GM12878 (cell line): ENCODE measurements around the gene LIPM. TPM values are rescaled to one million over a fixed set of nuclear protein-coding genes. Genes with fewer than 3 reads are reported as not detected.
A peak's percentile ranks its signal among the peaks of the same experiment; 100 is the strongest.

ENCODE experiments used
- ATAC-seq: fragments of 200-7000 bp; cut with Tn5 transposase; 3 replicates; pipeline ENCODE4 v1.9.1; 2020; ENCODE audit warnings: mild to moderate bottlenecking, moderate library complexity
- BruUV-seq: library from RNA; stranded (reverse); fragments of 400-500 nt; replicated peaks from 2 replicates; lab custom pipeline; 2021; lab: Mats Ljungman, UMichigan
- CTCF ChIA-PET: fragments of 300-600 bp; sonication (Branson Sonifier 250); formaldehyde crosslinking; extraction: SDS; loops from one replicate; lab custom pipeline; 2021; ENCODE audit warnings: inconsistent platforms; lab: Yijun Ruan, JAX
- POLR2A ChIA-PET: fragments of 350-600 bp; formaldehyde crosslinking; extraction: SDS; loops from one replicate; lab custom pipeline; 2021; ENCODE audit warnings: inconsistent platforms; lab: Charles Lee
- RAD21 ChIA-PET: fragments of 300-600 bp; sonication (Branson Sonifier 250); formaldehyde crosslinking; loops from one replicate; lab custom pipeline; 2023; ENCODE audit warnings: antibody characterized with exemption; ENCODE audit not compliant: unreplicated experiment; lab: Charles Lee
- SMC1A ChIA-PET: fragments of 300-600 bp; sonication (Branson Sonifier 250); formaldehyde crosslinking; loops from one replicate; lab custom pipeline; 2023; ENCODE audit not compliant: unreplicated experiment, uncharacterized antibody; lab: Charles Lee
- DNase-seq: peaks from one replicate; pipeline ENCODE4 v3.0.0-alpha.2; 2011; ENCODE audit warnings: low read depth, low spot score
- FAIRE-seq: peaks from 3 replicates; lab custom pipeline; 2011; peaks lifted over from hg19 to GRCh38; lab: Jason Lieb, UNC
- H2AFZ ChIP-seq: 2 replicates; pipeline ENCODE4 v1.6.0; 2011; ENCODE audit warnings: low read depth, low read length, control low read depth; ENCODE audit not compliant: control insufficient read depth
- H3K27ac ChIP-seq: 2 replicates; pipeline ENCODE4 v1.5.1; 2011; ENCODE audit warnings: control low read depth; ENCODE audit not compliant: control insufficient read depth, insufficient read depth
- H3K27me3 ChIP-seq, 2 experiments: replicated peaks in 1 of 2; 2 replicates each; pipeline versions ENCODE4 v1.6.0 to v1.6.1; 2011; ENCODE audit warnings: low read length in 1 of 2; ENCODE audit not compliant: control insufficient read depth in 2 of 2, insufficient read depth in 2 of 2
- H3K36me3 ChIP-seq, 2 experiments: 2 replicates each; pipeline ENCODE4 v1.5.1; 2011; ENCODE audit warnings: low read length in 1 of 2; ENCODE audit not compliant: control insufficient read depth in 2 of 2, insufficient read depth in 2 of 2
- H3K4me1 ChIP-seq: 2 replicates; pipeline ENCODE4 v1.6.1; 2011; ENCODE audit warnings: mild to moderate bottlenecking, low read length, moderate library complexity, mixed read lengths; ENCODE audit not compliant: control insufficient read depth, insufficient read depth
- H3K4me2 ChIP-seq: 2 replicates; pipeline ENCODE4 v1.6.0; 2011; ENCODE audit warnings: control low read depth; ENCODE audit not compliant: control insufficient read depth, insufficient read depth
- H3K4me3 ChIP-seq: fragments of 200-600 bp; sonication (generic); 2 replicates; pipeline ENCODE4 v1.5.1; 2016
- H3K79me2 ChIP-seq: 2 replicates; pipeline ENCODE4 v1.6.0; 2011; ENCODE audit warnings: low read length; ENCODE audit not compliant: control insufficient read depth, insufficient read depth
- H3K9ac ChIP-seq: 2 replicates; pipeline ENCODE4 v1.8.0; 2011; ENCODE audit warnings: low read length, control low read depth, mixed read lengths; ENCODE audit not compliant: control insufficient read depth, insufficient read depth
- H3K9me3 ChIP-seq: replicated peaks from 3 replicates; pipeline ENCODE4 v1.5.1; 2011; ENCODE audit warnings: mild to moderate bottlenecking, low read length; ENCODE audit not compliant: control insufficient read depth, insufficient read depth
- H4K20me1 ChIP-seq: 2 replicates; pipeline ENCODE4 v1.6.0; 2011; ENCODE audit not compliant: control insufficient read depth, insufficient read depth
- BACH1 ChIP-seq: fragments of 450-650 bp; IDR thresholded peaks from 2 replicates; pipeline ENCODE4 v1.6.1; 2017; ENCODE audit warnings: mild to moderate bottlenecking, borderline replicate concordance
- CHD1 ChIP-seq: IDR thresholded peaks from 2 replicates; pipeline ENCODE4 v1.6.1; 2012; ENCODE audit warnings: low read depth, low read length, improper control_type of control experiment
- EED ChIP-seq: sonication (generic); IDR thresholded peaks from 2 replicates; pipeline ENCODE4 v1.6.1; 2016; ENCODE audit warnings: antibody characterized with exemption, low read depth
- RUNX3 ChIP-seq: IDR thresholded peaks from 2 replicates; pipeline ENCODE4 v1.6.1; 2012; ENCODE audit warnings: low read length, inconsistent platforms
- SKIL ChIP-seq: fragments of 450-650 bp; IDR thresholded peaks from 2 replicates; pipeline ENCODE4 v1.6.1; 2017; ENCODE audit warnings: mild to moderate bottlenecking, low read depth, inconsistent platforms; ENCODE audit not compliant: poor library complexity, severe bottlenecking
- SMC3 ChIP-seq: IDR thresholded peaks from 2 replicates; pipeline ENCODE4 v1.6.1; 2011; ENCODE audit warnings: low read length, improper control_type of control experiment, borderline replicate concordance
- SRF ChIP-seq, 2 experiments: IDR thresholded peaks; 2 replicates each; pipeline ENCODE4 v1.6.1; 2011; ENCODE audit warnings: low read depth in 2 of 2, low read length in 2 of 2, mild to moderate bottlenecking in 1 of 2, moderate library complexity in 1 of 2
- WGBS: methylation state at CpG from one replicate; pipeline ENCODE4 v1.1.6; 2016; ENCODE audit warnings: low lambda C conversion rate; ENCODE audit not compliant: insufficient replicate concordance, insufficient coverage; ENCODE audit errors: missing lambda C conversion rate; 5-methylcytosine and 5-hydroxymethylcytosine counted together
- in situ Hi-C: fragments of 300-500 bp; cut with MboI; formaldehyde crosslinking; loops from 9 replicates; pipeline ENCODE4 v1.14.3; 2018; ENCODE audit warnings: mixed read lengths
- intact Hi-C: fragments of 100-400 bp; cut with micrococcal nuclease; formaldehyde crosslinking; loops from one replicate; pipeline ENCODE4 v1.14.2; 2022; ENCODE audit not compliant: unreplicated experiment
- polyA plus RNA-seq, 11 experiments: library from polyadenylated mRNA; depleted of rRNA in 4 of 11; unstranded in 6 of 11; stranded (reverse) in 5 of 11; fragments of >200 nt; fragmentation: Nextera tagmentation in 4 of 11; fragmentation: Illumina TruSeq in 1 of 11; extraction: Ambion mirVana in 4 of 11; extraction: Trizol in 1 of 11; gene quantifications; 1 replicate in 1 of 11; 2 replicates in 10 of 11; pipeline versions ENCODE4 v1.2.1 to v1.2.3, GENCODE V29; 2011 to 2016; ENCODE audit warnings: inconsistent platforms in 2 of 11, missing spikeins in 2 of 11, low read depth in 1 of 11
- total RNA-seq, 4 experiments: library from RNA; depleted of rRNA in 3 of 4; stranded (reverse); fragments of >200 nt in 3 of 4; fragmentation: Illumina TruSeq in 1 of 4; extraction: Trizol in 1 of 4; gene quantifications; 2 replicates each; pipeline versions ENCODE4 v1.2.1 to v1.2.3, GENCODE V29; 2013 to 2021

Gene LIPM
- total and polyA plus RNA-seq, 10 of the 15 experiments (the other 5 are each of a cell fraction or from before 2014, with no cell fraction given), result not detected

DNA sequence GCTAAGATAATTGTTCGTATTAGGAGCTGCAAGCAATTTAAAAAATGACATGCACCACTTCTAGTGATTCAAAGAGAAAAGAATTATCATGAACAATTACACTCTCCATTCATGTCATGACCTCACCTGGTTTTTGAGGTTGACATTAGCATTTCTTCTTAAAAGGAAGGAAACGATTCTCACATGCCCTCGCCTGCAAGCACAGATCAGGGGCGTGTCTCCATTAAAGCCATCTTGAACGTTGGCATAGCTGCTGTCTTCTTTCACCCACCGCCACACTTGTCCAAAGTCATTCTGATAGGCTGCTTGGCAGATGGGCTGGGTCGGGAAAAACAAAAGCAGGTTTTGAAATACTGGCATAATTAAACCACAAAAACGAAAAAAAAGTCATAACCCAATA, 29.2 kb downstream of the LIPM start:
- no peak overlapping the region for H3K9ac ChIP-seq
- no peak for DNase-seq
- no peaks in the 10 kb centered on the region for H3K27me3 ChIP-seq
- POLR2A ChIA-PET, result interaction anchor here (0.5 to 1.7 kb wide), 3 partner anchors 69 to 258 kb away, joined by 3 to 4 read pairs (median 3); no protein-coding TSS in a partner anchor
- CTCF ChIA-PET, result interaction anchor here (0.9 to 22.7 kb wide), 19 partner anchors 8 to 386 kb away, joined by 3 to 895 read pairs (median 4); partner anchors contain the start of gene RNLS
- peaks cover 9% of the 10 kb centered on the region for H3K4me1 ChIP-seq
- no peak overlapping the region for H2AFZ ChIP-seq
- ATAC-seq, result no peak
- BruUV-seq, result no TSS peak
- H3K36me3 ChIP-seq, result no peaks in the 10 kb centered on the region
- no peak overlapping the region for H3K27ac ChIP-seq
- in situ Hi-C loops (no loop called here), intact Hi-C loops (no loop called here)
- RAD21 ChIA-PET, result interaction anchor here (0.7 to 7.8 kb wide), 9 partner anchors 38 to 383 kb away, joined by 3 to 390 read pairs (median 3); partner anchors contain the start of gene FAS
- no peak for FAIRE-seq
- H3K4me3 ChIP-seq, result no peak overlapping the region
- no peak overlapping the region for H3K4me2 ChIP-seq
- SMC1A ChIA-PET, result interaction anchor here (0.6 to 18.0 kb wide), 17 partner anchors 10 to 384 kb away, joined by 3 to 575 read pairs (median 3); no protein-coding TSS in a partner anchor
- no peaks in the 10 kb centered on the region for H4K20me1 ChIP-seq
- H3K9me3 ChIP-seq, result no peaks in the 10 kb centered on the region
- WGBS, result 37% methylated on average over 8 of the region's 8 CpGs
- TF ChIP-seq SKIL, result no peak
- TF ChIP-seq RUNX3, result peak; percentile 50; the same call in 1 of the 2 replicates
- H3K79me2 ChIP-seq, result no peaks in the 10 kb centered on the region

DNA sequence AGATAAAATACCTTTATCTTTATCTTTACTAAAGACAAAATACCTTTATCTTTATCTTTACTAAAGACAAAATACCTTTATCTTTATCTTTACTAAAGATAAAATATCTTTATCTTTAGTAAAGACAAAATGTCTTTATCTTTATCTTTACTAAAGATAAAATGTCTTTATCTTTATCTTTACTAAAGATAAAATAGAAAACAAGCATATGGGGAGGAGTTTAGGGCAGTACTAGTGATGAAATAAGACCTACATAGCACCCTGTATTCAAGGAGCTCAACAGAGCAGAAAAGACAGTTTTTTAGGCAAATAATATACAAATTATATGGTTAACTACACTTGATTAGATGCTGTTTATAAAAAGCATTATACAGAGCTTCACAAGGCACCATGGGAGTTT, 29.8 kb downstream of the LIPM start:
- CTCF ChIA-PET, result interaction anchor here (1.0 to 22.7 kb wide), 9 partner anchors 8 to 159 kb away, joined by 3 to 895 read pairs (median 14); no protein-coding TSS in a partner anchor
- H2AFZ ChIP-seq, result no peak overlapping the region
- no peak for FAIRE-seq
- TF ChIP-seq SMC3 (no peak), BACH1 (no peak), EED (no peak), SRF (IDR thresholded peaks at IDR 0.05; ENCODE audit: low read depth in 2 of 2, low read length in 2 of 2) (no peak), CHD1 (no peak)
- H3K36me3 ChIP-seq, result no peaks in the 10 kb centered on the region
- no TSS peak for BruUV-seq
- no peaks in the 10 kb centered on the region for H3K79me2 ChIP-seq
- no peak overlapping the region for H3K27ac ChIP-seq
- no peak overlapping the region for H3K4me3 ChIP-seq
- POLR2A ChIA-PET, result interaction anchor here (7.3 kb wide), 1 partner anchor 100 kb away, joined by 64 read pairs; no protein-coding TSS in a partner anchor
- intact Hi-C loops, result no loop called here
- no peaks in the 10 kb centered on the region for H3K27me3 ChIP-seq
- in situ Hi-C loops, result no loop called here
- H3K9me3 ChIP-seq, result no peaks in the 10 kb centered on the region
- SMC1A ChIA-PET, result interaction anchor here (1.1 to 18.0 kb wide), 8 partner anchors 9 to 237 kb away, joined by 3 to 575 read pairs (median 5); no protein-coding TSS in a partner anchor
- ATAC-seq, result no peak
- RAD21 ChIA-PET, result interaction anchor here (1.0 to 7.8 kb wide), 3 partner anchors 99 to 155 kb away, joined by 3 to 390 read pairs (median 5); no protein-coding TSS in a partner anchor
- H4K20me1 ChIP-seq, result no peaks in the 10 kb centered on the region
- no peak overlapping the region for H3K4me2 ChIP-seq
- H3K9ac ChIP-seq, result no peak overlapping the region
- peaks cover 11% of the 10 kb centered on the region for H3K4me1 ChIP-seq
- no peak for DNase-seq
